ENCODE results near the gene UGT2A1. TPM values are rescaled to one million over a fixed set of nuclear protein-coding genes. Genes with fewer than 3 reads are reported as not detected.
"Not testable (repeated sequence)": the region's sequence is repeated elsewhere in the genome, so short reads cannot be mapped to it uniquely, and the experiment has no call there.

UGT2A1 gene
- not detected in 2 replicates for total RNA-seq (2014; rRNA removed; shearing (Covaris generic); ENCODE audit: low replicate concordance)

- H3K79me2 ChIP-seq (ENCODE audit: low read length): no peaks in the 10 kb centered on the region
- no peaks in the 10 kb centered on the region for H3K27me3 ChIP-seq (ENCODE audit: low read length)
- no peaks in the 10 kb centered on the region for H3K36me3 ChIP-seq (ENCODE audit: insufficient read depth, low read length)
- H4K20me1 ChIP-seq (ENCODE audit: insufficient read depth, low read depth, low read length): no peaks in the 10 kb centered on the region
- H3K9me2 ChIP-seq (replicated peaks; ENCODE audit: insufficient read depth, low read length): no peaks in the 10 kb centered on the region
- DNase-seq: no peak
- H3K27ac ChIP-seq (ENCODE audit: low read length): no peak within 1 kb of the TSS
- H3K4me1 ChIP-seq (ENCODE audit: low read length): no peaks in the 10 kb centered on the region
- no peak within 1 kb of the TSS for H3K4me3 ChIP-seq (ENCODE audit: low read length)
- no peak within 1 kb of the TSS for H3K4me2 ChIP-seq (ENCODE audit: low read depth, low read length, poor library complexity, severe bottlenecking)
- no peak within 1 kb of the TSS for H2AFZ ChIP-seq (ENCODE audit: low read length)
- H3K9ac ChIP-seq (ENCODE audit: low read length): no peak within 1 kb of the TSS
- no peaks in the 10 kb centered on the region; the same call in 1 of the 2 replicates for H3K9me3 ChIP-seq (ENCODE audit: low read length)
These were observed at the start of gene UGT2A1 for GRCh38 chr4:69653147-69653546. TSS of gene UGT2A1 (minus strand) at chr4:69653247. CDS start at chr4:69647644, 5,603 bp downstream.

- Histone ChIP-seq H3K9me3 (ENCODE audit: low read length) (no peaks in the 10 kb centered on the region), H3K27me3 (ENCODE audit: low read length) (no peaks in the 10 kb centered on the region), H3K4me2 (ENCODE audit: low read depth, low read length, poor library complexity, severe bottlenecking) (no peak overlapping the region), H3K9me2 (replicated peaks; ENCODE audit: insufficient read depth, low read length) (no peaks in the 10 kb centered on the region), H2AFZ (ENCODE audit: low read length) (no peak overlapping the region), H3K9ac (ENCODE audit: low read length) (no peak overlapping the region), H3K79me2 (ENCODE audit: low read length) (no peaks in the 10 kb centered on the region), H3K4me3 (ENCODE audit: low read length) (no peak overlapping the region), H3K4me1 (ENCODE audit: low read length) (no peaks in the 10 kb centered on the region), H4K20me1 (ENCODE audit: insufficient read depth, low read depth, low read length) (no peaks in the 10 kb centered on the region), H3K36me3 (ENCODE audit: insufficient read depth, low read length) (no peaks in the 10 kb centered on the region), H3K27ac (ENCODE audit: low read length) (no peak overlapping the region)
- no peak for DNase-seq
These were observed 49.2 kb upstream of the UGT2A1 start for GRCh38 chr4:69702201-69702600.

- H3K79me2 ChIP-seq (ENCODE audit: low read length): no peaks in the 10 kb centered on the region
- no peaks in the 10 kb centered on the region for H4K20me1 ChIP-seq (ENCODE audit: insufficient read depth, low read depth, low read length)
- no peaks in the 10 kb centered on the region for H3K27me3 ChIP-seq (ENCODE audit: low read length)
- H3K4me1 ChIP-seq (ENCODE audit: low read length): no peaks in the 10 kb centered on the region
- no peak overlapping the region for H3K4me3 ChIP-seq (ENCODE audit: low read length)
- no peak overlapping the region for H3K4me2 ChIP-seq (ENCODE audit: low read depth, low read length, poor library complexity, severe bottlenecking)
- DNase-seq: no peak
- H3K9ac ChIP-seq (ENCODE audit: low read length): no peak overlapping the region
- no peak overlapping the region for H2AFZ ChIP-seq (ENCODE audit: low read length)
- H3K9me2 ChIP-seq (replicated peaks; ENCODE audit: insufficient read depth, low read length): no peaks in the 10 kb centered on the region
- no peaks in the 10 kb centered on the region for H3K36me3 ChIP-seq (ENCODE audit: insufficient read depth, low read length)
- no peaks in the 10 kb centered on the region for H3K9me3 ChIP-seq (ENCODE audit: low read length)
- no peak overlapping the region for H3K27ac ChIP-seq (ENCODE audit: low read length)
These were observed 48.6 kb upstream of the UGT2A1 start for GRCh38 chr4:69701696-69702095.

- no peak for DNase-seq
- H3K4me3 ChIP-seq (ENCODE audit: low read length): no peak overlapping the region
- H4K20me1 ChIP-seq (ENCODE audit: insufficient read depth, low read depth, low read length): no peaks in the 10 kb centered on the region
- H3K79me2 ChIP-seq (ENCODE audit: low read length): no peaks in the 10 kb centered on the region
- H3K9me2 ChIP-seq (replicated peaks; ENCODE audit: insufficient read depth, low read length): no peaks in the 10 kb centered on the region
- H3K27ac ChIP-seq (ENCODE audit: low read length): no peak overlapping the region
- no peak overlapping the region for H2AFZ ChIP-seq (ENCODE audit: low read length)
- no peaks in the 10 kb centered on the region for H3K27me3 ChIP-seq (ENCODE audit: low read length)
- H3K9me3 ChIP-seq (ENCODE audit: low read length): no peaks in the 10 kb centered on the region
- no peaks in the 10 kb centered on the region for H3K36me3 ChIP-seq (ENCODE audit: insufficient read depth, low read length)
- H3K9ac ChIP-seq (ENCODE audit: low read length): no peak overlapping the region
- no peak overlapping the region for H3K4me2 ChIP-seq (ENCODE audit: low read depth, low read length, poor library complexity, severe bottlenecking)
- H3K4me1 ChIP-seq (ENCODE audit: low read length): no peaks in the 10 kb centered on the region
These were observed 44.6 kb upstream of the UGT2A1 start for GRCh38 chr4:69697536-69698242.

- Histone ChIP-seq H3K4me1 (ENCODE audit: low read length) (no peaks in the 10 kb centered on the region), H3K9ac (ENCODE audit: low read length) (no peak overlapping the region), H4K20me1 (ENCODE audit: insufficient read depth, low read depth, low read length) (no peaks in the 10 kb centered on the region), H3K79me2 (ENCODE audit: low read length) (no peaks in the 10 kb centered on the region), H3K4me3 (ENCODE audit: low read length) (no peak overlapping the region), H3K9me2 (replicated peaks; ENCODE audit: insufficient read depth, low read length) (no peaks in the 10 kb centered on the region), H2AFZ (ENCODE audit: low read length) (no peak overlapping the region), H3K9me3 (ENCODE audit: low read length) (no peaks in the 10 kb centered on the region), H3K36me3 (ENCODE audit: insufficient read depth, low read length) (no peaks in the 10 kb centered on the region), H3K27me3 (ENCODE audit: low read length) (no peaks in the 10 kb centered on the region), H3K4me2 (ENCODE audit: low read depth, low read length, poor library complexity, severe bottlenecking) (no peak overlapping the region), H3K27ac (ENCODE audit: low read length) (no peak overlapping the region)
- peak; percentile 73 for DNase-seq
These were observed 36.6 kb upstream of the UGT2A1 start for GRCh38 chr4:69689599-69689998.

GRCh38 chr4:69684804-69685203 lies 31.8 kb upstream of the UGT2A1 start:
- H3K9me3 ChIP-seq (ENCODE audit: low read length): no peaks in the 10 kb centered on the region

GRCh38 chr4:69668680-69669079 lies 15.6 kb upstream of the UGT2A1 start:
- Histone ChIP-seq H3K27ac (ENCODE audit: low read length) (no peak overlapping the region), H3K4me2 (ENCODE audit: low read depth, low read length, poor library complexity, severe bottlenecking) (no peak overlapping the region), H4K20me1 (ENCODE audit: insufficient read depth, low read depth, low read length) (no peaks in the 10 kb centered on the region), H3K4me1 (ENCODE audit: low read length) (no peaks in the 10 kb centered on the region), H3K9me2 (replicated peaks; ENCODE audit: insufficient read depth, low read length) (no peaks in the 10 kb centered on the region), H3K9me3 (ENCODE audit: low read length) (no peaks in the 10 kb centered on the region; the same call in 1 of the 2 replicates), H2AFZ (ENCODE audit: low read length) (no peak overlapping the region), H3K27me3 (ENCODE audit: low read length) (no peaks in the 10 kb centered on the region), H3K36me3 (ENCODE audit: insufficient read depth, low read length) (no peaks in the 10 kb centered on the region), H3K9ac (ENCODE audit: low read length) (no peak overlapping the region), H3K4me3 (ENCODE audit: low read length) (no peak overlapping the region), H3K79me2 (ENCODE audit: low read length) (no peaks in the 10 kb centered on the region)
- no peak for DNase-seq

More at GRCh38 chr4:69684804-69685203, 31.8 kb upstream of the UGT2A1 start:
- Histone ChIP-seq H2AFZ (ENCODE audit: low read length) (no peak overlapping the region), H3K4me3 (ENCODE audit: low read length) (no peak overlapping the region), H4K20me1 (ENCODE audit: insufficient read depth, low read depth, low read length) (no peaks in the 10 kb centered on the region), H3K9ac (ENCODE audit: low read length) (no peak overlapping the region), H3K4me2 (ENCODE audit: low read depth, low read length, poor library complexity, severe bottlenecking) (no peak overlapping the region), H3K79me2 (ENCODE audit: low read length) (no peaks in the 10 kb centered on the region), H3K4me1 (ENCODE audit: low read length) (no peaks in the 10 kb centered on the region), H3K27me3 (ENCODE audit: low read length) (no peaks in the 10 kb centered on the region), H3K9me2 (replicated peaks; ENCODE audit: insufficient read depth, low read length) (no peaks in the 10 kb centered on the region), H3K36me3 (ENCODE audit: insufficient read depth, low read length) (no peaks in the 10 kb centered on the region), H3K27ac (ENCODE audit: low read length) (no peak overlapping the region)
- no peak for DNase-seq

GRCh38 chr4:69664009-69664408 lies 11.0 kb upstream of the UGT2A1 start:
- not testable (repeated sequence) for H3K9ac ChIP-seq (ENCODE audit: low read length); H3K4me1 ChIP-seq (ENCODE audit: low read length); DNase-seq; H3K27me3 ChIP-seq (ENCODE audit: low read length); H3K9me2 ChIP-seq (replicated peaks; ENCODE audit: insufficient read depth, low read length); H3K4me3 ChIP-seq (ENCODE audit: low read length); H3K79me2 ChIP-seq (ENCODE audit: low read length); H3K4me2 ChIP-seq (ENCODE audit: low read depth, low read length, poor library complexity, severe bottlenecking); H2AFZ ChIP-seq (ENCODE audit: low read length); H3K9me3 ChIP-seq (ENCODE audit: low read length); H3K36me3 ChIP-seq (ENCODE audit: insufficient read depth, low read length); H4K20me1 ChIP-seq (ENCODE audit: insufficient read depth, low read depth, low read length); H3K27ac ChIP-seq (ENCODE audit: low read length)

All from Karpas-422 (cell line).